ENCODE measurements around the gene PPFIA3.

- no peak; the same call in 1 of the 2 replicates for TF ChIP-seq E2F6 (IDR thresholded peaks at IDR 0.05)
- TF ChIP-seq TEAD4 (IDR thresholded peaks at IDR 0.05; ENCODE audit: low read depth, low read length) = no peak
- no peak for TF ChIP-seq POLR2A (IDR thresholded peaks at IDR 0.05; ENCODE audit: control extremely low read depth in 1 of 2, low read depth in 2 of 2, low read length in 2 of 2)
- TF ChIP-seq CTCF (IDR thresholded peaks at IDR 0.05; ENCODE audit: control extremely low read depth in 1 of 3, insufficient read depth in 1 of 3, low read depth in 1 of 3, low read length in 3 of 3) = no peak
- TF ChIP-seq GTF2F1 (IDR thresholded peaks at IDR 0.05; ENCODE audit: borderline replicate concordance, low read depth, low read length) = no peak
- no peak for TF ChIP-seq CREB1 (IDR thresholded peaks at IDR 0.05)
Measured at GRCh38 chr19:49132974-49133609, 13.7 kb downstream of the PPFIA3 start.

All from H1 (cell line).